Stomach (tissue), 4 donors: ENCODE measurements around the gene CUX1.

ENCODE experiments used
- CTCF ChIP-seq, 7 experiments: fragments of 450-650 bp in 4 of 7; fragments of 200-600 bp in 3 of 7; sonication (generic) in 3 of 7; IDR thresholded peaks; one replicate each; pipeline ENCODE4 v1.5.1; 2016 to 2019; ENCODE audit warnings: antibody characterized with exemption in 7 of 7, control low read depth in 2 of 7, mild to moderate bottlenecking in 1 of 7
- EP300 ChIP-seq: sonication (generic); formaldehyde crosslinking; IDR thresholded peaks from one replicate; pipeline ENCODE4 v1.6.1; 2017; ENCODE audit warnings: antibody characterized with exemption
- POLR2A ChIP-seq, 4 donors: fragments of 450-650 bp; IDR thresholded peaks; one replicate each; pipeline ENCODE4 v1.6.1; 2016; ENCODE audit warnings: antibody characterized with exemption in 4 of 4, control low read depth in 2 of 4, mild to moderate bottlenecking in 1 of 4, moderate library complexity in 1 of 4
- POLR2AphosphoS5 ChIP-seq, 3 donors: sonication (generic); formaldehyde crosslinking; IDR thresholded peaks; one replicate each; pipeline ENCODE4 v1.6.1; 2016; ENCODE audit warnings: antibody characterized with exemption in 3 of 3

- TF ChIP-seq POLR2A (IDR thresholded peaks at IDR 0.05), result no peak
- TF ChIP-seq CTCF (IDR thresholded peaks at IDR 0.05), result no peak
- no peak for TF ChIP-seq EP300
- TF ChIP-seq POLR2AphosphoS5 (IDR thresholded peaks at IDR 0.05), result no peak
These were observed 57.9 kb downstream of the CUX1 start for GRCh38 chr7:101875283-101875846.
